Measurements from ENCODE around the gene DNAAF5. TPM values are rescaled to one million over a fixed set of nuclear protein-coding genes. Genes with fewer than 3 reads are reported as not detected.

DNAAF5 gene
- polyA plus RNA-seq, 1 donor, result 37.6 TPM

- no peak for DNase-seq
Observed at GRCh38 chr7:703049-703448, 23.4 kb upstream of the DNAAF5 start.

- no peak for DNase-seq
Observed at GRCh38 chr7:706721-707120, 19.8 kb upstream of the DNAAF5 start.

- DNase-seq, result no peak
Observed at GRCh38 chr7:707296-708000, 19.1 kb upstream of the DNAAF5 start.

GRCh38 chr7:710161-710560, 16.3 kb upstream of the DNAAF5 start:
- no peak for DNase-seq

GRCh38 chr7:711093-711921, 15.2 kb upstream of the DNAAF5 start:
- no peak for DNase-seq

- DNase-seq, result no peak
Observed at GRCh38 chr7:711922-712380, 14.5 kb upstream of the DNAAF5 start.

- DNase-seq, result no peak
Observed at GRCh38 chr7:712381-713138, 13.9 kb upstream of the DNAAF5 start.

GRCh38 chr7:713139-713457, 13.4 kb upstream of the DNAAF5 start:
- no peak for DNase-seq

GRCh38 chr7:713488-714230, 12.8 kb upstream of the DNAAF5 start:
- no peak for DNase-seq

GRCh38 chr7:714251-714671, 12.2 kb upstream of the DNAAF5 start:
- no peak for DNase-seq

GRCh38 chr7:716222-716621, 10.3 kb upstream of the DNAAF5 start:
- no peak for DNase-seq

- DNase-seq, result no peak
Observed at GRCh38 chr7:716636-717035, 9.9 kb upstream of the DNAAF5 start.

- no peak for DNase-seq
Observed at GRCh38 chr7:721619-722248, 4.8 kb upstream of the DNAAF5 start.

GRCh38 chr7:723541-723940, 3.0 kb upstream of the DNAAF5 start:
- DNase-seq, result no peak

GRCh38 chr7:724298-724697, 2.2 kb upstream of the DNAAF5 start:
- DNase-seq, result no peak

GRCh38 chr7:725223-726005, 1.1 kb upstream of the DNAAF5 start:
- DNase-seq, result no peak

GRCh38 chr7:726854-727103, 280 bp downstream of the DNAAF5 start:
- no peak for DNase-seq

- no peak for DNase-seq
Observed at GRCh38 chr7:727104-727805, 756 bp downstream of the DNAAF5 start, which contains the start of gene PRKAR1B. Gene PRKAR1B, minus strand, starts transcription at chr7:727281. Its CDS starts 15,776 bp downstream, at chr7:711505.

GRCh38 chr7:727806-728460, 1.4 kb downstream of the DNAAF5 start:
- DNase-seq, result no peak

GRCh38 chr7:728602-729001, 2.1 kb downstream of the DNAAF5 start:
- no peak for DNase-seq

All from left kidney (tissue), 2 donors.